ENCODE measurements around the gene KHNYN.

- TF ChIP-seq CEBPB (IDR thresholded peaks at IDR 0.05): no peak
- TF ChIP-seq RAD21 (IDR thresholded peaks at IDR 0.05; ENCODE audit: low read depth): no peak
- TF ChIP-seq EGR1 (IDR thresholded peaks at IDR 0.05): no peak
- TF ChIP-seq TEAD4 (IDR thresholded peaks at IDR 0.05): no peak
- TF ChIP-seq YY1 (IDR thresholded peaks at IDR 0.05; ENCODE audit: low read depth): no peak
- TF ChIP-seq FOXM1 (IDR thresholded peaks at IDR 0.05; ENCODE audit: borderline replicate concordance, low read depth): no peak
- no peak for TF ChIP-seq TAF1 (IDR thresholded peaks at IDR 0.05; ENCODE audit: low read depth)
- TF ChIP-seq NFIC (IDR thresholded peaks at IDR 0.05): no peak
- no peak for TF ChIP-seq TCF12 (IDR thresholded peaks at IDR 0.05; ENCODE audit: low read depth)
- TF ChIP-seq EP300 (IDR thresholded peaks at IDR 0.05; ENCODE audit: borderline replicate concordance): no peak
- TF ChIP-seq REST (IDR thresholded peaks at IDR 0.05; ENCODE audit: low read depth): no peak
- no peak for TF ChIP-seq MAX (IDR thresholded peaks at IDR 0.05)
- TF ChIP-seq CREB1 (IDR thresholded peaks at IDR 0.05; ENCODE audit: low read depth): no peak
- 0 out of 2 replicates have a peak, but pooled peaks have one; percentile 30 for TF ChIP-seq ZBTB7A (IDR thresholded peaks at IDR 0.05; ENCODE audit: low read depth)
Observed at GRCh38 chr14:24398293-24398652, 31.5 kb upstream of the KHNYN start.

Data from Ishikawa (cell line).